Activated CD4-positive, alpha-beta T cell treated with anti-CD3 and anti-CD28 coated beads for 36 hours (primary cell): ENCODE data around the gene WWP2. TPM values are rescaled to one million over a fixed set of nuclear protein-coding genes. Genes with fewer than 3 reads are reported as not detected.
"Not testable (repeated sequence)": the region's sequence is repeated elsewhere in the genome, so short reads cannot be mapped to it uniquely, and the experiment has no call there.

ENCODE experiments used
- ATAC-seq: fragments of 200-7000 bp; cut with Tn5 transposase; one replicate; pipeline ENCODE4 v1.10.0; 2021; ENCODE audit warnings: mild to moderate bottlenecking, moderate library complexity
- CTCF ChIA-PET: fragments of 350-600 bp; sonication (Branson Sonifier 250); formaldehyde crosslinking; loops from one replicate; lab custom pipeline; 2021; ENCODE audit warnings: antibody characterized with exemption; lab: Charles Lee
- POLR2A ChIA-PET: fragments of 350-600 bp; sonication (Branson Sonifier 250); formaldehyde crosslinking; loops from one replicate; lab custom pipeline; 2021; ENCODE audit warnings: antibody characterized with exemption, inconsistent platforms; lab: Charles Lee
- DNase-seq: peaks from one replicate; pipeline ENCODE4 v3.0.0-alpha.2; 2020
- H3K27ac Mint-ChIP-seq: one replicate; pipeline ENCODE4 v1.8.0; 2021; ENCODE audit warnings: mixed read lengths
- H3K27me3 Mint-ChIP-seq: one replicate; pipeline ENCODE4 v1.8.0; 2021; ENCODE audit warnings: mixed read lengths
- H3K36me3 Mint-ChIP-seq: one replicate; pipeline ENCODE4 v1.8.0; 2021; ENCODE audit warnings: low read depth, mixed read lengths
- H3K4me1 Mint-ChIP-seq: one replicate; pipeline ENCODE4 v1.8.0; 2021; ENCODE audit warnings: mixed read lengths
- H3K4me3 Mint-ChIP-seq: one replicate; pipeline ENCODE4 v1.8.0; 2021; ENCODE audit warnings: mild to moderate bottlenecking, moderate library complexity, mixed read lengths
- H3K9me3 Mint-ChIP-seq: one replicate; pipeline ENCODE4 v1.8.0; 2021; ENCODE audit warnings: low read depth, mixed read lengths
- intact Hi-C, 2 experiments: fragments of 100-400 bp; cut with DNase I in 1 of 2; cut with micrococcal nuclease in 1 of 2; formaldehyde crosslinking; loops; one replicate each; pipeline versions ENCODE4 v1.14.2 to v1.15.1; 2022 to 2024; cut with DNase I, micrococcal nuclease
- total RNA-seq, 2 experiments: library from RNA; stranded (reverse); gene quantifications; one replicate each; pipeline ENCODE4 v1.2.3, GENCODE V29; 2021

The WWP2 gene
- total RNA-seq, 2 experiments from 2014 or later: 43.3 to 44.6 TPM

DNA sequence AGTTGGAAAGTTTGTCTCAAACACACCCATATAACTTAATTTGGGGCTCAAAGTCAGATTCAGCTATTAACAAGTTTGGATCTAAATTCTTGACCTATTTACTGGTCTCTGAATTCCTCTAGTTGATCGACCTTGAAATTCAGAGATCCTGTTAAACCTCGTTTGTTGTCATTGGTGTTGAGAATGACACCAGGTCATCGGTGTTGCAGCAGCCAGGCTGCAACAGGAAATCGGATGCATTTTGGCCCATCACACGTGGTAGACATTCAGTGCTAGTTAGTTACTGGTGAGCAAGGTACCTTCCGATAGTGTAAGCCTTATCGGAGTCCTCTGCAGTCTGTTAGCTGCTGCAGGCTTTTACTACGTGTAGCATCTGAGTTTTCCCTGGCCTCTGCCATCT lies 82.3 kb downstream of the WWP2 start:
- ATAC-seq (no peak), DNase-seq (no peak)
- intact Hi-C loops: no loop called here
- POLR2A ChIA-PET: no interaction called here
- H3K9me3 Mint-ChIP-seq: no peaks in the 10 kb centered on the region
- H3K4me3 Mint-ChIP-seq: no peak overlapping the region
- H3K36me3 Mint-ChIP-seq: peaks cover 17% of the 10 kb centered on the region
- no peaks in the 10 kb centered on the region for H3K4me1 Mint-ChIP-seq
- no peaks in the 10 kb centered on the region for H3K27me3 Mint-ChIP-seq
- no peak overlapping the region for H3K27ac Mint-ChIP-seq
- CTCF ChIA-PET: no interaction called here

DNA sequence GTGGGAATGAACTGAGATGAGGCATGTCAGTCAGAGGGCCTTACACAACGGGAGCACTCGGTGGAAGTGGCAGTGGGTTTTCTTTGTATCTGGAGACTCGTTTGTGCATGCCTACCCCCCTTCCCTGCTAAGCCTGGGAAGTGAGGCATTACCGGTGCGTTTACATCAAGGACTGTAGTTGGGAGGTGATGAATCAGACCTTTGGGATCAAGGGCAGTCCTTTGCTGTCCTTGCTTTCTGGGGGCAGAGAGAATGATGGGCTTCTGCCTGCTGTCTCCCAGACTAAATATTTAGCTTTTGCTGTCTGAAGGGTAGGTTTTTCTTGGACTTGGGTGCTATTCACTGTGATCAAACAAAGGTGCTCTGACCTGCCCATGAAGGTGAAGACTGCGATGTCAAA lies 83.0 kb downstream of the WWP2 start:
- Mint-ChIP-seq H3K4me1 (no peaks in the 10 kb centered on the region), H3K9me3 (no peaks in the 10 kb centered on the region), H3K36me3 (peaks cover 14% of the 10 kb centered on the region), H3K4me3 (no peak overlapping the region), H3K27me3 (no peaks in the 10 kb centered on the region), H3K27ac (no peak overlapping the region)
- ATAC-seq (no peak), DNase-seq (no peak)
- ChIA-PET POLR2A (no interaction called here), CTCF (no interaction called here)
- intact Hi-C loops: no loop called here

DNA sequence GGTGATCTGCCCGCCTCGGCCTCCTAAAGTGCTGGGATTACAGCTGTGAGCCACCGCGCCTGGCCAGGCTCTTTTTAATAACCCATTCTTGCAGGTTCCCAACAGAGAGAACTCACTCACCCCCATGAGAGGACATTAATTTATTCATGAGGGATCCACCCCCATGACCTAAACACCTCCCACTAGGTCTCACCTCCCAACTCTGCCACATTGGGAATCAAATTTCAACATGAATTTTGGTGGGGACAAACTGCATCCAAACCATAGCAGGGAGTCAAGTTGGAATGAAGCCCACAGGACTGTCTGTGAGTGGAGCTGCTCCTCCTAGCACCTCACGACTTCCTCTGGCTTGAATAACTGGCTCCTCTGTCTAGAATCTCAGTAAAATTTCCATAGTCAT lies 85.5 kb downstream of the WWP2 start:
- peaks cover 14% of the 10 kb centered on the region for H3K36me3 Mint-ChIP-seq
- POLR2A ChIA-PET: no interaction called here
- no peak overlapping the region for H3K4me3 Mint-ChIP-seq
- DNase-seq (no peak), ATAC-seq (no peak)
- H3K9me3 Mint-ChIP-seq: no peaks in the 10 kb centered on the region
- intact Hi-C loops: no loop called here
- no peak overlapping the region for H3K27ac Mint-ChIP-seq
- CTCF ChIA-PET: interaction anchor here (1.1 kb wide), 1 partner anchor 12 kb away, joined by 4 read pairs; no protein-coding TSS in a partner anchor
- no peaks in the 10 kb centered on the region for H3K27me3 Mint-ChIP-seq
- H3K4me1 Mint-ChIP-seq: no peaks in the 10 kb centered on the region

DNA sequence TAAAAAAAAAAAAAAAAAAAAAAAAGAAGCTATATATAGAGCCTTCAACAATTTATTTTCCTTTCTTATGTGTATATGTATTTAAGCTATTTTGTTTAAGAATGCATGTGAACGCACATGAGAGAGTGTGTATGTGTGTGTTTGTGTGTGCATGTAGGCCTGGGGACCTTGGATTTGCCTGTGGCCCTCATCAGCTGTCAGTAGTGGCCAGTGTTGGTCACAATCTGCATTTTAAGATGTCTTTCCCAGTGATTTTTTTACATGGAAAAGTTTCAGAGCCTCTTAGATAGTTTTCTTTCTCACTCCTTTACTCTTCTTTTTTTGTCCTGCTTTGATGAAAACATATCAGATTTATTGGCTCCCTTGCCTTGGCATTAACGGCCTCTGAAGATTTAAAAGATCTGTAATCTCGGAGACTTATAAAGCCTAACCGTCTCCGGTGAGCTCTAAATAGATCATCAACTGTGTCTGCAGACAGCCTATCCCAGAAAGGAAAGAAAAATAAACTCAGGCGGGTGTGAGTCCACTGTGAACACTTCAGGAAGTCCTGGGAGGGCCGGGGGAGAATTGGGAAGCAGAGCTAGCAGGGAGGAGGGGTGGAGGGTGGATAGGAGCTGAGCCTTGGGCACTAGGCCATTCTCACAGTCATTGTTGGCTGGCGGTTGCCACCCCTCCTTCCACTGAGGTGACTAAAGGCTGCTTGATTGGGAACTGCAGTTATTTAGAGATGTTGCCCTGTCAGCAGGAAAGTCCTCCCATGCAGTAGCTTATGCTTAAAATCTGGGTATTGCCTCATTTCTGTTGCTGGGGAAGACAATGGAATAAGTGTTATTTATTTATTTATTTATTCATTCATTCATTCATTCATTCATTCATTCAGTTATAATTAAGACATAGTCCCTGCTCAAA lies 86.8 kb downstream of the WWP2 start:
- no peaks in the 10 kb centered on the region for H3K9me3 Mint-ChIP-seq
- no peaks in the 10 kb centered on the region for H3K4me1 Mint-ChIP-seq
- no peak overlapping the region for H3K27ac Mint-ChIP-seq
- DNase-seq (no peak), ATAC-seq (no peak)
- ChIA-PET CTCF (interaction anchor here (1.1 kb wide), 1 partner anchor 19 kb away, joined by 3 read pairs; no protein-coding TSS in a partner anchor), POLR2A (no interaction called here)
- peaks cover 10% of the 10 kb centered on the region for H3K36me3 Mint-ChIP-seq
- H3K27me3 Mint-ChIP-seq: no peaks in the 10 kb centered on the region
- intact Hi-C loops: no loop called here
- H3K4me3 Mint-ChIP-seq: no peak overlapping the region

DNA sequence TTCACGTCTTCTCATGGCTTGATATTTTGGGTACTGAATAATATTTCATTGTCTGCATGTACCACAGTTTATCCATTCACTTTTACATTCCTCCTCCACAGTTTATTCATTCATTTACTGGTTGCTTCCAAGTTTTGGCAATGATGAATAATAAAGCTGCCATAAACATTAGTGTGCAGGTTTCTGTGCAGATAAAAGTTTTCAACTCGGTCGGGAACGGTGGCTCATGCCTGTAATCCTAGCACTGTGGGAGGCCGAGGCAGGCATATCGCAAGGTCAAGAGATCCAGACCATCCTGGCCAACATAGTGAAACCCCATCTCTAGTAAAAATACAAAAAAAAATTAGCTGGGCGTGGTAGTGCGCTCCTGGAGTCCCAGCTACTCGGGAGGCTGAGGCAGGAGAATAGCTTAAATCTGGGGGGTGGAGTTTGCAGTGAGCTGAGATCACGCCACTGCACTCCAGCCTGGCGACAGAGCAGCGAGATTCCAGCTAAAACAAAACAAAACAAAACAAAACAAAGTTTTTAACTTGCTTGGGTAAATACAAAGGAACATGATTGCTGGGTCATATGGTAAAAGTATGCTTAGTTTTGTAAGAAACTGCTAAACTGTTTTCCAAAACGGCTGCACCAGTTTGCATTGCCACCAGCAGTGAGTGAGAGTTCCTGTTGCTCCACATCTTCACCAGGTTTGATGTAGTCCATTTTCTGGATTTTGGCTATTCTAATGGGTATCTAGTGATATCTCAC lies 89.5 kb downstream of the WWP2 start:
- Mint-ChIP-seq H3K4me3 (no peak overlapping the region), H3K36me3 (peaks cover 7% of the 10 kb centered on the region), H3K27ac (no peak overlapping the region), H3K9me3 (no peaks in the 10 kb centered on the region), H3K4me1 (no peaks in the 10 kb centered on the region), H3K27me3 (no peaks in the 10 kb centered on the region)
- no peak for ATAC-seq
- ChIA-PET CTCF (interaction anchor here (0.6 to 1.1 kb wide), 3 partner anchors 10 to 79 kb away, joined by 3 to 4 read pairs (median 3); no protein-coding TSS in a partner anchor), POLR2A (interaction anchor here (0.6 kb wide), 1 partner anchor 128 kb away, joined by 4 read pairs; no protein-coding TSS in a partner anchor)
- DNase-seq: no peak
- intact Hi-C loops: no loop called here

DNA sequence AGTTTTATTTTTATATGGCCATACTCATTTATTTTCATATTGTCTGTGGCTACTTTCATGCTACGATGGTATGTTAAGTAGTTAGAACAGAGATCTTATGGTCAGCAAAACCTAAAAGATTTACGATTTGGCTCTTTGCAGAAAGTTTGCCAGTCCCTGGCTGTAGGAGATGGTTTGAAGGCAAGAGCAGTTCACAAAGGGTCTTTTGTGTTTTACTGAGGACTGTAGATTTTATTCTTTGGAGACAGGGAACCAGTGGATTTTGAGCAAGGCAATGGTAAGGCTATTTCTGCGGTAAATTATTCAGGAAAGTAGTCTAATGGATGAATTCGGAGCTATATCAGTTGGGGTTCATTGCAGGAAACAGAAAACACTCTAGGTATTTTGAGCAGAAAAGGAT lies 90.7 kb downstream of the WWP2 start:
- Mint-ChIP-seq H3K4me1 (no peaks in the 10 kb centered on the region), H3K36me3 (peaks cover 7% of the 10 kb centered on the region), H3K27ac (no peak overlapping the region), H3K4me3 (no peak overlapping the region), H3K9me3 (no peaks in the 10 kb centered on the region), H3K27me3 (no peaks in the 10 kb centered on the region)
- CTCF ChIA-PET: no interaction called here
- POLR2A ChIA-PET: no interaction called here
- ATAC-seq (no peak), DNase-seq (no peak)
- intact Hi-C loops: no loop called here

DNA sequence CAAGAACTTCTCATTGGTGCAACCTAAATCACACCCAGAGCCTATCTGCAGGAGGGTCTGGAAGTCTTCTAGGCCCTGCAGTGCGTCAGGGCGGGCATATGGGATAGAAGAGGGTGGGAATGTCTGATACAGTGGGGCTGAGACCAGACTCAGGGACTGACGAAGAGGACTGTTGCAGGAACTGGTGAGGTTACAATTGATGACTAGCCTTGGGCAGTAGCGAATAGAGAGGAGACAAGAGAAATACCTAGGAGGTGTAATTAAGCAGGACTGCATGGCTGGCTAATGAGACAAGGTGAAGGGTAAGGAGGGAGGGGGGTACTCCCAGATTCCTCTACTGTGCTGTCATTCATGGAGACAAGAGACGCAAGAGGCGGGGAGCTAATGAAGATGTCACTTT lies 91.3 kb downstream of the WWP2 start:
- H3K4me3 Mint-ChIP-seq: no peak overlapping the region
- ChIA-PET POLR2A (no interaction called here), CTCF (no interaction called here)
- no peak for ATAC-seq
- H3K27me3 Mint-ChIP-seq: no peaks in the 10 kb centered on the region
- H3K4me1 Mint-ChIP-seq: no peaks in the 10 kb centered on the region
- intact Hi-C loops: no loop called here
- DNase-seq: no peak
- H3K27ac Mint-ChIP-seq: no peak overlapping the region
- H3K36me3 Mint-ChIP-seq: peaks cover 7% of the 10 kb centered on the region
- H3K9me3 Mint-ChIP-seq: no peaks in the 10 kb centered on the region

DNA sequence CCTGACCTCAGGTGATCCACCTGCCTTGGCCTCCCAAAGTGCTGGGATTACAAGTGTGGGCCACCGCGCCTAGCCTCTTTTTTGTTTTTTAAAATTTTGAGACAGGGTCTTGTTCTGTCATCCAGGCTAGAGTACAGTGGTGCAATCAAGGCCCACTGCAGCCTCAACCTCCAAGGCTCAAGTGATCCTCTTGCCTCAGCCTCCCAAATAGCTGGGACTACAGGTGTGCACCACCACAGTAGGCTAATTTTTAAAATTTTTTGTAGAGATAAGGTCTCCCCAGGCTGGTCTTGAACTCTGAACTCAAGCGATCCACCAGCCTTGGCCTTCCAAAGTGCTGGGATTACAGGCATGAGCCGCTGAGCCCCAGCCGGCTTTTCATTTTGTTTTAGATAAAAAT lies 92.6 kb downstream of the WWP2 start:
- H3K27me3 Mint-ChIP-seq, H3K9me3 Mint-ChIP-seq, ATAC-seq, POLR2A ChIA-PET, H3K27ac Mint-ChIP-seq, intact Hi-C loops, H3K36me3 Mint-ChIP-seq, CTCF ChIA-PET, DNase-seq, H3K4me1 Mint-ChIP-seq, H3K4me3 Mint-ChIP-seq: not testable (repeated sequence)

DNA sequence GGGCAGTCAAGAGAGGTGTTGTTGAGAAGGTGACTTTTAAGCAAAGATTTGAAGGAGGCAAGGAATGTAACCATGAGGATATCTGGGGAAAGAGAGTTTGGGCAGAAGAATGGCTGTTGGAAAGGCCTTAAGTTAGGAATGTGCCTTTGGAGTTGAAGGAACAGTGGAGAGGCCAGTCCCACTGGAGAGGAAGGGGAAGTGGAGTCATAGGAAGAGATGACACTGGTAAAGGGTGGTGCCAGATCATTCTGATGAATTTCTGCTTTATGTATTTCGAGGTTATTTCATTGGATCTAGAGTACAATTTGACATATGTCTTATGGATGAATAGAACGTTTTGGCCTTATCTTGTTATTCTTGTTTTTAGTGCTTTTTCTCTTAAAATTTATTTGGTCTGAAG lies 93.5 kb downstream of the WWP2 start:
- ATAC-seq (no peak), DNase-seq (no peak)
- Mint-ChIP-seq H3K9me3 (no peaks in the 10 kb centered on the region), H3K4me3 (no peak overlapping the region), H3K36me3 (peaks cover 8% of the 10 kb centered on the region), H3K27me3 (no peaks in the 10 kb centered on the region), H3K4me1 (no peaks in the 10 kb centered on the region), H3K27ac (no peak overlapping the region)
- ChIA-PET CTCF (no interaction called here), POLR2A (no interaction called here)
- intact Hi-C loops: no loop called here

DNA sequence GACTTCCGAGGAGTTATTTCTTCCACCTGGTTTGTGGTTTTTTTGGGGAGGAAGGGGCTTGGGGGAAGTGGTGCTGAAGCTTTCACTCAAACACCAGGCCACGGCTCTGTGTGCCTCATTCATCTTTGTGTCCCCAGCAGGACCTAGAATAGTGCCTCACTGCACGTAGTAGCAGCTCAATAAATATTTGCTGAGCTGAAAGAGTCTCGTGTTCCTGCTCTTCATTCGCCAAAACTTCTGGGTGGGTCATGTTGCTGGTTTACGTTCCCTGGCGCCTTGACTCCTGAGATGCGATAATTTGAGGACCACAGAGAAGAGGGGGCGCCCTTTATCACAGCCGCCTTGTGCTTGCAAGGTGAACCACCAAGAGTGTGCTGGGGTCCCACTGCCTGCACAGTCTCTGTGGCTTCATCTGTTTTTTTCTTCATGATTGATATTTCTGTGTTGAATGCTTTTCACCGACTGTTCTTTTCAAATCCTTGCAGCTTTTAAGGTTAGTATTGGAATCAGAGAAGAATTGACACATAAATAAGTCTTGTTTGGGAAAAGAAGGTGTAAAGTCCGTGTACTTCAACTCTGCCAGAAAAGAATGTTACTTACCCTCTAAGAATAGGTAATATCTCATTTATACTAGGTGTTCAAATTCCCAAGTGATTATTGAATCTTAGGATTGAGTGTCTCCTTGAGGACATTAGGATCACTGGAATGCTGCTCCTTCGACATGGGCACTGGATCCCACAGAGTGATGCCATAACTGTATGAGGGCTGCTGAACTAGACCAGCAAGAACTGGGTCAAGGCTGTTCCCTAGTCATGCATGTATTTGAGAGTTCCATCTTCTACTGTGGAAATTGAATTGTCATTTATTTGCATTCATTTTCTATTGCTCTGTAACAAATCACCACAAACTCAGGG lies 96.3 kb downstream of the WWP2 start:
- Mint-ChIP-seq H3K27me3 (no peaks in the 10 kb centered on the region), H3K9me3 (no peaks in the 10 kb centered on the region), H3K4me1 (no peaks in the 10 kb centered on the region), H3K27ac (peak overlapping the region; percentile 61), H3K36me3 (peaks cover 7% of the 10 kb centered on the region), H3K4me3 (no peak overlapping the region)
- POLR2A ChIA-PET: no interaction called here
- CTCF ChIA-PET: interaction anchor here (0.7 to 1.2 kb wide), 3 partner anchors 11 to 27 kb away, joined by 3 to 4 read pairs (median 3); no protein-coding TSS in a partner anchor
- ATAC-seq (no peak), DNase-seq (no peak)
- intact Hi-C loops: loop anchor here in 1 of 2 experiments (2.0 kb wide), 1 partner anchor 62 kb away; no protein-coding TSS in a partner anchor
